A549 (cell line): Measurements from ENCODE around the gene MYO1D.
"Not testable (repeated sequence)": the region's sequence is repeated elsewhere in the genome, so short reads cannot be mapped to it uniquely, and the experiment has no call there.

ENCODE experiments used
- CEBPB ChIP-seq, 2 experiments: fragments of >200 bp in 1 of 2; sonication (Bioruptor Twin) in 1 of 2; formaldehyde crosslinking in 1 of 2; IDR thresholded peaks; 2 replicates each; pipeline ENCODE4 v1.6.1; 2012 to 2016
- CHD4 ChIP-seq: fragments of 200-600 bp; sonication (generic); IDR thresholded peaks from 2 replicates; pipeline ENCODE4 v1.6.1; 2016; ENCODE audit warnings: antibody characterized with exemption, mild to moderate bottlenecking, borderline replicate concordance
- ESRRA ChIP-seq: fragments of 150-350 bp; IDR thresholded peaks from 2 replicates; pipeline ENCODE4 v1.6.1; 2014; ENCODE audit warnings: mild to moderate bottlenecking, low read length, borderline replicate concordance
- HOXB5 ChIP-seq: fragments of 250-450 bp; sonication (Bioruptor Pico); IDR thresholded peaks from 2 replicates; pipeline ENCODE4 v1.5.0; 2020; ENCODE audit warnings: mild to moderate bottlenecking, moderate library complexity
- POLR2A ChIP-seq: IDR thresholded peaks from 2 replicates; pipeline ENCODE4 v1.6.1; 2012; ENCODE audit warnings: mild to moderate bottlenecking, low read length
- RCOR1 ChIP-seq: fragments of 150-350 bp; IDR thresholded peaks from 2 replicates; pipeline ENCODE4 v1.6.1; 2014; ENCODE audit warnings: antibody characterized with exemption, low read length, low read depth
- SMC3 ChIP-seq: fragments of >200 bp; sonication (Bioruptor Twin); formaldehyde crosslinking; IDR thresholded peaks from 3 replicates; pipeline ENCODE4 v1.6.1; 2018; ENCODE audit warnings: inconsistent platforms
- ZC3H11A ChIP-seq: fragments of 450-650 bp; IDR thresholded peaks from 2 replicates; pipeline ENCODE4 v1.6.1; 2014; ENCODE audit warnings: antibody characterized with exemption, mild to moderate bottlenecking
- TF ChIP-seq, protein P1 (sequence below): fragments of 200-600 bp; sonication (generic); IDR thresholded peaks from 2 replicates; pipeline ENCODE4 v1.6.1; 2016; ENCODE audit warnings: antibody characterized with exemption, mild to moderate bottlenecking, moderate library complexity
- TF ChIP-seq, protein P2 (sequence below): fragments of >200 bp; sonication (Bioruptor Twin); formaldehyde crosslinking; IDR thresholded peaks from 3 replicates; pipeline ENCODE4 v1.5.1; 2016
- TF ChIP-seq, protein P3 (sequence below): fragments of >200 bp; sonication (Bioruptor Twin); formaldehyde crosslinking; IDR thresholded peaks from 3 replicates; pipeline ENCODE4 v1.6.1; 2016

DNA sequence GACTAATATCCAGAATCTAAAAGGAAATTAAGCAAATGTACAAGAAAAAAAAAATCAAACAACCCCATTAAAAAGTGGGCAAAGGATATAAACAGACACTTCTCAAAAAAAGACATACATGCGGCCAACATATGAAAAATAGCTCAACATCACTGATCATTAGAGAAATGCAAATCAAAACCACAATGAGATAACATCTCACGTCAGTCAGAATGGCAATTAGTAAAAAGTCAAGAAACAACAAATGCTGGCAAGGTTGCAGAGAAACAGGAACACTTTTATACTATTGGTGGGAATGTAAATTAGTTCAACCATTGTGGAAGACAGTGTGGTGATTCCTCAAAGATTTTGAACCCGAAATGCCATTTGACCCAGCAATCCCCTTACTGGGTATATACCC, 162.0 kb downstream of the MYO1D start:
- TF ChIP-seq, protein P1, sequence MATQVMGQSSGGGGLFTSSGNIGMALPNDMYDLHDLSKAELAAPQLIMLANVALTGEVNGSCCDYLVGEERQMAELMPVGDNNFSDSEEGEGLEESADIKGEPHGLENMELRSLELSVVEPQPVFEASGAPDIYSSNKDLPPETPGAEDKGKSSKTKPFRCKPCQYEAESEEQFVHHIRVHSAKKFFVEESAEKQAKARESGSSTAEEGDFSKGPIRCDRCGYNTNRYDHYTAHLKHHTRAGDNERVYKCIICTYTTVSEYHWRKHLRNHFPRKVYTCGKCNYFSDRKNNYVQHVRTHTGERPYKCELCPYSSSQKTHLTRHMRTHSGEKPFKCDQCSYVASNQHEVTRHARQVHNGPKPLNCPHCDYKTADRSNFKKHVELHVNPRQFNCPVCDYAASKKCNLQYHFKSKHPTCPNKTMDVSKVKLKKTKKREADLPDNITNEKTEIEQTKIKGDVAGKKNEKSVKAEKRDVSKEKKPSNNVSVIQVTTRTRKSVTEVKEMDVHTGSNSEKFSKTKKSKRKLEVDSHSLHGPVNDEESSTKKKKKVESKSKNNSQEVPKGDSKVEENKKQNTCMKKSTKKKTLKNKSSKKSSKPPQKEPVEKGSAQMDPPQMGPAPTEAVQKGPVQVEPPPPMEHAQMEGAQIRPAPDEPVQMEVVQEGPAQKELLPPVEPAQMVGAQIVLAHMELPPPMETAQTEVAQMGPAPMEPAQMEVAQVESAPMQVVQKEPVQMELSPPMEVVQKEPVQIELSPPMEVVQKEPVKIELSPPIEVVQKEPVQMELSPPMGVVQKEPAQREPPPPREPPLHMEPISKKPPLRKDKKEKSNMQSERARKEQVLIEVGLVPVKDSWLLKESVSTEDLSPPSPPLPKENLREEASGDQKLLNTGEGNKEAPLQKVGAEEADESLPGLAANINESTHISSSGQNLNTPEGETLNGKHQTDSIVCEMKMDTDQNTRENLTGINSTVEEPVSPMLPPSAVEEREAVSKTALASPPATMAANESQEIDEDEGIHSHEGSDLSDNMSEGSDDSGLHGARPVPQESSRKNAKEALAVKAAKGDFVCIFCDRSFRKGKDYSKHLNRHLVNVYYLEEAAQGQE = not testable (repeated sequence)
- TF ChIP-seq, protein P2, sequence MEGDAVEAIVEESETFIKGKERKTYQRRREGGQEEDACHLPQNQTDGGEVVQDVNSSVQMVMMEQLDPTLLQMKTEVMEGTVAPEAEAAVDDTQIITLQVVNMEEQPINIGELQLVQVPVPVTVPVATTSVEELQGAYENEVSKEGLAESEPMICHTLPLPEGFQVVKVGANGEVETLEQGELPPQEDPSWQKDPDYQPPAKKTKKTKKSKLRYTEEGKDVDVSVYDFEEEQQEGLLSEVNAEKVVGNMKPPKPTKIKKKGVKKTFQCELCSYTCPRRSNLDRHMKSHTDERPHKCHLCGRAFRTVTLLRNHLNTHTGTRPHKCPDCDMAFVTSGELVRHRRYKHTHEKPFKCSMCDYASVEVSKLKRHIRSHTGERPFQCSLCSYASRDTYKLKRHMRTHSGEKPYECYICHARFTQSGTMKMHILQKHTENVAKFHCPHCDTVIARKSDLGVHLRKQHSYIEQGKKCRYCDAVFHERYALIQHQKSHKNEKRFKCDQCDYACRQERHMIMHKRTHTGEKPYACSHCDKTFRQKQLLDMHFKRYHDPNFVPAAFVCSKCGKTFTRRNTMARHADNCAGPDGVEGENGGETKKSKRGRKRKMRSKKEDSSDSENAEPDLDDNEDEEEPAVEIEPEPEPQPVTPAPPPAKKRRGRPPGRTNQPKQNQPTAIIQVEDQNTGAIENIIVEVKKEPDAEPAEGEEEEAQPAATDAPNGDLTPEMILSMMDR = not testable (repeated sequence)
- TF ChIP-seq, protein P3, sequence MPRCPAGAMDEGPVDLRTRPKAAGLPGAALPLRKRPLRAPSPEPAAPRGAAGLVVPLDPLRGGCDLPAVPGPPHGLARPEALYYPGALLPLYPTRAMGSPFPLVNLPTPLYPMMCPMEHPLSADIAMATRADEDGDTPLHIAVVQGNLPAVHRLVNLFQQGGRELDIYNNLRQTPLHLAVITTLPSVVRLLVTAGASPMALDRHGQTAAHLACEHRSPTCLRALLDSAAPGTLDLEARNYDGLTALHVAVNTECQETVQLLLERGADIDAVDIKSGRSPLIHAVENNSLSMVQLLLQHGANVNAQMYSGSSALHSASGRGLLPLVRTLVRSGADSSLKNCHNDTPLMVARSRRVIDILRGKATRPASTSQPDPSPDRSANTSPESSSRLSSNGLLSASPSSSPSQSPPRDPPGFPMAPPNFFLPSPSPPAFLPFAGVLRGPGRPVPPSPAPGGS = not testable (repeated sequence)
- not testable (repeated sequence) for TF ChIP-seq POLR2A; CEBPB (IDR thresholded peaks at IDR 0.05); HOXB5; CHD4; RCOR1; SMC3; ESRRA; ZC3H11A
